ENCODE results near the gene GSE1.

- TF ChIP-seq CTCF (tag by site-specific recombination; IDR thresholded peaks at IDR 0.05) (no peak), ELK4 (IDR thresholded peaks at IDR 0.05; ENCODE audit: borderline replicate concordance, low read depth, low read length) (no peak), REST (tag by site-specific recombination; IDR thresholded peaks at IDR 0.05) (no peak), KLF1 (tag by site-specific recombination; IDR thresholded peaks at IDR 0.05) (no peak), HOXC10 (CRISPR knock-in tag; IDR thresholded peaks at IDR 0.05) (no peak), ZNF449 (tag by site-specific recombination; IDR thresholded peaks at IDR 0.05) (no peak), ZNF777 (tag by site-specific recombination; IDR thresholded peaks at IDR 0.05; ENCODE audit: borderline replicate concordance) (no peak), ZNF596 (tag by site-specific recombination; IDR thresholded peaks at IDR 0.05) (no peak), ZNF302 (tag by site-specific recombination; IDR thresholded peaks at IDR 0.05; ENCODE audit: low read depth) (no peak), ZNF776 (tag by site-specific recombination; IDR thresholded peaks at IDR 0.05; ENCODE audit: borderline replicate concordance) (no peak), ZSCAN5A (tag by site-specific recombination; IDR thresholded peaks at IDR 0.05) (no peak)
These were observed 68.1 kb downstream of the GSE1 start for GRCh38 chr16:85681255-85681654.
